ENCODE measurements around the gene AGPAT1.

DNA sequence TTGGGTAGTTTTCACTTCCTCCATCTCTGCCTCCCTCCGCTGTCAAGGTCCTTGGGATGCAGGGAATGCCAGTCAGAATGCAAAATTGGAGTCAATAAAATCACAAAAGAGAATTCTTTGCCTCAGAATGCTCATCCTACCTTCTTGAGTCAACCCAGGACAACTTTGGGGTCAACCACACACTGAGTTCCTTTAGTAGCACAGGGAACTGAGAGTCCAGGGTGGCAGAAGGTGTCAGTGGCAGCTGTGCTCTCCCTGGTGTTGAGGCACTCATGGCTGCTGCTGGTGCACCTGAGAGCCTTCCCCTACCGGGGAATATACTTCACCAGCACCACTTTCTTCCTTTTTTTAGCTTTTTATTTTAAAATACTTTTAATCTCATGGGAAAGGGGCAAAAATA lies 48.8 kb upstream of the AGPAT1 start:
- no peak for TF ChIP-seq YY1 (IDR thresholded peaks at IDR 0.05; ENCODE audit: insufficient read depth, insufficient read length)
- no peak for TF ChIP-seq SUZ12 (IDR thresholded peaks at IDR 0.05; ENCODE audit: extremely low read depth, insufficient read depth, insufficient read length)
- TF ChIP-seq ZNF274 (IDR thresholded peaks at IDR 0.05; ENCODE audit: low read depth, low read length): no peak
